Mesodermal cell (in vitro differentiated cells): Measurements from ENCODE around the gene WNK2.

Source experiments
- H3K27ac ChIP-seq: 2 replicates; pipeline ENCODE4 v1.7.0; 2013; ENCODE audit warnings: mild to moderate bottlenecking, low read depth, low read length, moderate library complexity; ENCODE audit not compliant: severe bottlenecking
- H3K36me3 ChIP-seq: 2 replicates; pipeline ENCODE4 v1.7.1; 2013; ENCODE audit warnings: mild to moderate bottlenecking, low read length, moderate library complexity; ENCODE audit not compliant: control insufficient read depth, insufficient read depth
- H3K4me1 ChIP-seq: one replicate; pipeline ENCODE4 v1.7.1; 2013; ENCODE audit warnings: mild to moderate bottlenecking, low read length; ENCODE audit not compliant: insufficient read depth, control insufficient read depth, poor library complexity, severe bottlenecking
- H3K4me3 ChIP-seq: 2 replicates; pipeline ENCODE4 v1.7.0; 2013; ENCODE audit warnings: low read length, control low read depth, mild to moderate bottlenecking; ENCODE audit not compliant: insufficient read depth, poor library complexity, severe bottlenecking; ENCODE audit errors: extremely low read depth
- H3K9me3 ChIP-seq: 2 replicates; pipeline ENCODE4 v1.7.1; 2013; ENCODE audit warnings: mild to moderate bottlenecking, low read length, moderate library complexity; ENCODE audit not compliant: control insufficient read depth
- WGBS, 2 experiments: methylation state at CpG; one replicate each; pipeline ENCODE4 v1.1.5; 2013; ENCODE audit warnings: missing lambda C conversion rate in 2 of 2; ENCODE audit not compliant: insufficient coverage in 2 of 2; 5-methylcytosine and 5-hydroxymethylcytosine counted together

WNK2 gene

DNA sequence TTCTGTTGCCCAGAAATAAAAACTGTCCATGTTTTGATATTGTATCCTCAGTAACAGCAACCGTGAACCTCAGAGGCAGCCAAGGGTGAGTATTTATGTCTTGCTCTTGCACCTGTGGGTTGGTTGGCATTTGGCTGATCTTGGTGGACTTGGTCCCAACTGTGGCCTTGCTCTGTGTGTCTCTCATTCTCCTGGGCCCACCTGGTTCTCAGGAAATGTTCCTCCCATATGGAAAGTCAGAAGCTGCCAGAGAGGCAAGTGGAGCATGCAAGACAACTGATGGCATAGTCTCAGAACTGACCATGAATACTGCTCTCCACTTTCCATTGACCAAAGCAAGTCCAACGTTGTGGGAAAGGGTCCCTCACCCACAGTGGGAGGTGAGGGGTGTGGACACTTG, 36.3 kb upstream of the WNK2 start:
- Histone ChIP-seq H3K27ac (no peak overlapping the region), H3K4me3 (no peak overlapping the region), H3K9me3 (no peaks in the 10 kb centered on the region), H3K36me3 (no peaks in the 10 kb centered on the region), H3K4me1 (peaks cover 2% of the 10 kb centered on the region)
- WGBS, 2 experiments: 100% methylated on average over 1 of the region's 2 CpGs

DNA sequence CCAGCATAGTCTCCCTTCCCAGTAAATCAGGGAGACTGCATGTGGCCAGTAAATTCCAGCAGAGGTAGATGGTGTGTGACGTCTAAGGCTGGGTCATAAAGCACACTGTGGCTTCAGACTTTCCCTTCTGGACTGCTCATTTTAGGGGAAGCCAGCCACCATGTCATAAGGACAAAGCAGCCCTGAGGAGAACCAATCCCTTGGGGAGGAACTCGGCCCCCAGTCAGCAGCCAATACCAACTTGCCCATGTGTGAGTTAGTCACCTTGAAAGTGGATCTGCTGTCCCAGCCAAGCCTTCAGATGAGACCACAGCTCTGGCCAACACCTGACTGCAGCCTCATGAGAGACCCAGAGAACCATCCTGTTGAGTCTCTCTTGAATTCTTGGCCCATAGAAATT, 35.2 kb upstream of the WNK2 start:
- H3K4me3 ChIP-seq: no peak overlapping the region
- H3K4me1 ChIP-seq: peaks cover 2% of the 10 kb centered on the region
- no peaks in the 10 kb centered on the region for H3K9me3 ChIP-seq
- WGBS, 2 experiments: 85 to 96% methylated on average over 2 of the region's 2 CpGs
- no peak overlapping the region for H3K27ac ChIP-seq
- no peaks in the 10 kb centered on the region for H3K36me3 ChIP-seq

DNA sequence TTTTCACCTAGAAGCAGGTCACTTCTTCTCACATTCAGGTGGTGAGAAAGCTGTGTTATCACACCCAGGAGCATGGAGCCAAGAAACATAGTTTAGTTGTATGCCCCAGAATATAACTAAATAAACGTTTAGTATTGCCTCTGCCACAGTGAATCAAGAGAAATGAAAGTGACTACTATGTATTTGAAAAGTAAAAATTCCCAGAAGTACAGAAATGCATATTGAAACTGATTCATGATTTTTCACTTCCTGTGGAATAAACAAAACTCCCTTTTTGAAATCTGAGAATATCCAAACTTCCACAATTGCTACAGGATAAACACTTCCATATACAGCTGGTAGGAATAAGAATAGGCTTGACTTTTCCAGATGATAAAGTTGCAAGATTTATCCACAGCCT, 34.6 kb upstream of the WNK2 start:
- Histone ChIP-seq H3K9me3 (no peaks in the 10 kb centered on the region), H3K4me1 (peaks cover under 1% of the 10 kb centered on the region), H3K36me3 (no peaks in the 10 kb centered on the region), H3K27ac (no peak overlapping the region), H3K4me3 (no peak overlapping the region)
- WGBS, 2 experiments: no CpG with 5 or more reads among the region's 1 CpG

DNA sequence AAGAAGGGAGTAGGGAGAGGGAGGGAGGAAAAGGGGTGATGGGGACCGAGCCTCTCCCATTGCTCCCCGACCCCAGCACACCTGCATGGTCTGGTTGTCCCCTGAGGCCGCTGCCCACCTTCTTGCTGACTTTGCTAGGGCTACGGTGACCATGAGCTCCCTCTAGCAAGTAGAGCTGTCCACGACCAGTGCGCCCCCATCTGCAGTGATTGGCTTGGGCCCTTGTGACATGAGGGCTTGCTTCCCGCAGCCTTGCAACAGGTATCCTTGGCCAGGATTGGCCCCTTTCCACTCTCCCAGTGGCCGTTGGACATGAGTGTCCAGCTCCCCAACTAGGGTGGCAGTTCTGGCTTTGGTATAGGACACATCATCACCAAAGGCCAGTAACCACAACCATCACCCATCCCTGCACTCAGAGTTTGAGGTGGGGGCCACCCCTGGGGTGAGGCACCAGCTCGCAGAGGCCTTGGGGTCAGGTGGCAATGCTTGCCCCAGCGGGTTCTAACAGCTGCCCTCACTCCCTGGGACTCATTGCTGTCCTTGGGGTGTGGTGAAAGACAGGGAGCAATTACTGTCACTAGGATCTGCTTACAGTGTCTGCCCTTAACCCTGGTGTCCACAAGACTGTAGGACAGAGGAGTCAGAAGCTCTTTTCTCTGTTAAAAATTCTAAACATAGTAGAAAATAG, 32.7 kb upstream of the WNK2 start:
- 72 to 83% methylated on average over 6 to 8 of the region's 10 CpGs for WGBS, 2 experiments

DNA sequence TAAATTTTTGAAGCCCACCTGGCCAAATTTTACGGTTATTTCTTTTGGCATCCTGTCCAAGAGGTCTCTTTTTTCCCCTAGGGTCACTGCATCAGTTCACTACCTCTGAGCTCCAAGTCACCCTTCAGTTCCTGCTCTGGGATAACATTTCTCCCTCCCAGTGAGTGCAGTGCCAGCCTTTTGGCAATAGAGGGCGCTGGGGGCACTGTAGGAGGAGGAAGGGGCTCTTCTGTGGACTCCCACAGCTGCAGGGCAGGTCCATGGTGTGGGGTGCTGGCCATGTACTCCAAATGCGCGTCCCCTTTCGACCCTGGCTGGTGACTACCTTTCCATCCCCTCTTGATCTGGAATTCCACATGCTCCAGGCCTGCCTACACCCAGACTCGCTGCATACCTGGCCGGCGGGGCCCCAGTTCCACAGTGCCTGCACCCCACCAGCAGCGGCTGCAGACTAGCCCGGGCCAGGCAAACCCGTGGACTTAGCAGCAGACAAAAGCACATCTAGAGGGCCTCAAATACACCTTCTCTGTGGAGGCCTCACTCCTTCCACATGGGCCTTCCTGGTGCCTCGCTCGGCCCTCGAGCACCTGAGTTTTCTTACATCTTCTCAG, 29.5 kb upstream of the WNK2 start:
- H3K4me3 ChIP-seq: no peak overlapping the region
- H3K9me3 ChIP-seq: no peaks in the 10 kb centered on the region
- H3K36me3 ChIP-seq: no peaks in the 10 kb centered on the region
- H3K27ac ChIP-seq: no peak overlapping the region
- no peaks in the 10 kb centered on the region for H3K4me1 ChIP-seq
- WGBS, 2 experiments: 79 to 96% methylated on average over 7 of the region's 14 CpGs

More for the DNA sequence above, 32.7 kb upstream of the WNK2 start:
- Histone ChIP-seq H3K27ac (no peak overlapping the region), H3K36me3 (no peaks in the 10 kb centered on the region), H3K4me3 (no peak overlapping the region), H3K9me3 (no peaks in the 10 kb centered on the region), H3K4me1 (no peaks in the 10 kb centered on the region)

DNA sequence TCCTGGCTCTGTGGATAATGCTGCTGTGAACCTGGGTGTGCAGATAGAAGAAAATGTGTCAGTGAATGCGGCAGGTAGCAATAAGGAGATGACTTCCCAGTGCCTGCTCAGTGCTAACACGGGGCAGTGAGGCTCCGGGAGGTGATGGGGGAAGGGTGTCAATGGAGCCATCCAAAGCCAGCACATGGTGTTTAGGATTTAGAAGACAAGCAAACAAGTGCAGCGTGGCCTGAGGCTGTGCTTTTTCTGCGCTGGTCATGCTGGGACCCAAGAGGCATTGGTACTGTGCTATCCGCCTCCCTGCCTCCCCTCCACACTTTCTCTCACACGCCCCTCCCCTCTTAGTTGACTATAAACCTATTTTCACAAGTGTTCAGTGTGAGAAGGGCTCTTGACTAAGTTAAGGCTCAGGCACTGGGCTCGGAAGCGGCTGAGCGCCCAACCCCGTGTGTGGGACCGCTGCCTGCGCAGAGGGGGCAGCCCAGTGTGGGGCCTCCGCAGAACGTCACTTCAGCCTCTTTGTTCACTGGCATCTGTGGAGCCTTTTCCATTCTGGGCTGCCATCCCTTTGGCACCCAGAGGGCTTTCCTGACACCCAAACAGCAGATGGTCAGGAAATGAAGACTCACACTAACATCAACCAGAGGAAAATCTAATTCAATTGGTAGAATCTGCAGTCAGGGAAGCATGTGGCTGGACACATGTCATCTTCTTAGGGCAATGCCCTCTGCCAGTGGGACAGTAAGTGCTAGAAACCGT, 28.0 kb upstream of the WNK2 start:
- H3K36me3 ChIP-seq: no peaks in the 10 kb centered on the region
- H3K27ac ChIP-seq: no peak overlapping the region
- no peak overlapping the region for H3K4me3 ChIP-seq
- no peaks in the 10 kb centered on the region for H3K9me3 ChIP-seq
- 89 to 97% methylated on average over 13 to 15 of the region's 16 CpGs for WGBS, 2 experiments
- no peaks in the 10 kb centered on the region for H3K4me1 ChIP-seq

DNA sequence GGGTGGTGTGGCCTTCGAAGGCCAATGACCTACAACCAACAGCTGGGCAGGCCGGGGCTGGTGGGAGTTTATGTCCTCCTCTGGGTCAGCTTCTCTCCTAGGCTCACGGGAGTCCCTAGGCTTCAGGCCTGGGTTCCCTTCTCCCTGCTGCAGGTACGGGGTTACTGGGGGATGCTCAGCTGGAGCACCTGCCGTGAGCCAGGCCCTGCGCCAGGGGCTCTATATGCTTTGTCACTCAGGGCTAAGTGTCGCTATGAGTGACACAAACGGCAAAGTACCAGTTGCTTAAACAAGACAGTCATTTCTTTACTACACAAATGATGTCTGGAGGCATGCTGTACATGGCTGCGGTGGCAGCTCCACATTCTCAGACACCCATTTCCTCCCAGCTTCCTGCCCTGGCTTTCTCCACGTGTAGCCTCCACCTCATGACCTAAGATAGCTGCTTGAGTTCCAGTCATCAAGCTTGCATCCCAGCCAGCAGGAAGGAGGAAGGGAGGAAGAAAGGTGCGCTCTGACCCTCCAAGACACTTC, 27.4 kb upstream of the WNK2 start:
- Histone ChIP-seq H3K4me1 (no peaks in the 10 kb centered on the region), H3K36me3 (no peaks in the 10 kb centered on the region), H3K27ac (no peak overlapping the region), H3K9me3 (no peaks in the 10 kb centered on the region), H3K4me3 (no peak overlapping the region)
- 96% methylated on average over 8 to 9 of the region's 11 CpGs for WGBS, 2 experiments

DNA sequence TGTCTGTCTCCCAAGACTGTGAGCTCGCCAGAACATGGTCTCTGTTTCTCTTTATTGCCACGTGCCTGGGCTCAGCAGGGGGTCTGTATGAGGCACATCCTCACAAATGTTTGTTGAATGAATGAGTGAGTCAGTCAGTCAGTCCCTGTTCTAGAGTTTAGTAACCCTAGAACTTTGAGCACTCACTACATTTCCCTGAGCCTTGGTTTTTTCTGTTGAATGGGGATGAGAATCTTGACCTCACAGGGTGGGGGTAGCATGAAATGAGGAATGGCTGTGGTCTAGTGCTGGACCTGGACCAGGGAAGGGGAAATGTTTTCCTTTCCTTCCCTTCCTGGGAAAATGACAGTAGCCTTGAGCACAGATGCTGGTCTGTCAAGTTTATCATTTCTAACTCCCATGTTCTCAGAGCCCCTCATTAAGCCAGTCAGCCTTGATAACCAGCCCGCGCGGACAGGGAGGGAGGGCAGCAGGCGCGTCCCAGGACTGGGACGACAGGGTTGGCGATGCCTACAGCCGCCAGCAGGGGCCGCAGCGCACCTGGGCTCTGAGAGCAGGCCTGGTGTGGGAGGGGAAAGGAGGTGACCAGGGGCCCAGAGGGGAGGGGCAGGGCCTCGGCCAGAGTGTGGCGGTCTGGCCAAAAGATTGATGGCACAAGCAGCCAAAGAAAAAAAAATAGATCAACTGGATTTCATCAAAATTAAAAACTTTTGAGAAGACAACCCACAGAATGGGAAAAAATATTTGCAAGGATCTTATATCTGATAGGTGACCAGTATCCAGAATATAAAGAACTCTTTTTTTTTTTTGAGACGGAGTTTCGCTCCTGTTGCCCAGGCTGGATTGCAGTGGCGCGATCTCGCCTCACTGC, 24.1 kb upstream of the WNK2 start:
- H3K4me1 ChIP-seq: no peaks in the 10 kb centered on the region
- H3K27ac ChIP-seq: no peak overlapping the region
- no peaks in the 10 kb centered on the region for H3K36me3 ChIP-seq
- 26 to 52% methylated on average over 10 to 14 of the region's 19 CpGs for WGBS, 2 experiments
- H3K4me3 ChIP-seq: no peak overlapping the region
- no peaks in the 10 kb centered on the region for H3K9me3 ChIP-seq

DNA sequence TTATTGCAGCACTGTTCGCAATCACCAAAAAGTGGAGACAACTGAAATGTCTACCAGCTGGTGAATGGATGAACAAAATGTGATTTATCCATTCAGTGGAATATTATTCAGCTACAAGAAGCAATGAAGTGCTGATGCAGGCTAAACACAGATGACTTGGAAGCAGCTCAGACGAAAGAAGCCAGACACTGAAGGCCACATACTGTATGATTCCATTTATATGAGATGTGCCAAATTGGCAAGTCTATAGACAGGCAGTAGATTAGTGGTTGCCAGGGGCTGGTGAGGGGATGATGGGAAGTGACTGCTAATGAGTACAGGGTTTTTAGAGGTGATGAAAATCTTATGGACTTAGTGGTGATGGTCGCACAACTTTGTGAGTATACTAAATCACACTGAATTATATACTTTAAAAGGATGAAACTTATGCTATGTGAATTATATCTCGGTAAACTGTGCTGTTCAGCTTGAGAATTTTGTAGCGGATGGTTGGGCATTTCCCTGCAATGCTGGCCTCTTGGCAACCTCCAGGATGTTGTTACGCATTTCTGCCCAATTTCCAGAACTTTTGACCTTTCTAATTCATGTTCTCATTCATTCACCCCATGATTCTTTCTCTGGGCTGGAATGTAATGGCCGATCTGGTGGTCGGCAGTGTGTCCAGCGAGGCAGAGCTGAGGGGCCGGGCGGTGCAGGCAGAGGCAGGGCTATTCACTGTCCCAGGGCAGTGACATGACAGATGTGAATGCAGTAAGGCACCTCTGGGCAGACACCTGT, 22.0 kb upstream of the WNK2 start:
- Histone ChIP-seq H3K4me3 (no peak overlapping the region), H3K27ac (no peak overlapping the region), H3K36me3 (no peaks in the 10 kb centered on the region), H3K4me1 (no peaks in the 10 kb centered on the region), H3K9me3 (no peaks in the 10 kb centered on the region)
- WGBS, 2 experiments: 80 to 82% methylated on average over 8 of the region's 11 CpGs

DNA sequence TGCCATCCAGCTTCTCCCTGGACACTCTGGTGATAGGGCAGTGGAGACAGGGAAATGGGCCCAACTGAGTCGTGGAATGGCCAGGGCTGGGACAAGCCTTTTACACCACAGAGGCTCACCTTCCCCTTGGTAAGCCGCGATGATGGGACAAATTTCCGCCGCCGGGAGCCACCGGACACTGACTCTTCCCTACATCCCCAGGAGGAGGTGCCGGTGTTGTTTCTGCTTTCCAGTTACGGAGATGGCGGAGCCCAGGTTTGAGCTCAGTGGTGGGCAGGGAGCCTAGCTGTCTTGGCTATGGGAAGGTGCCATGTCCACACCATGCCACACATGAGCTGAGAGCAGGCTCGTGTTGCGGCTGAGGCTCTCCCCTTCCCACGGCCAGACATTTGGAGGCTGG, 19.9 kb upstream of the WNK2 start:
- H3K27ac ChIP-seq: no peak overlapping the region
- no peaks in the 10 kb centered on the region for H3K9me3 ChIP-seq
- no peak overlapping the region for H3K4me3 ChIP-seq
- WGBS, 2 experiments: 90 to 94% methylated on average over 11 to 12 of the region's 13 CpGs
- no peaks in the 10 kb centered on the region for H3K4me1 ChIP-seq
- H3K36me3 ChIP-seq: no peaks in the 10 kb centered on the region
